GM18870 (cell line): ENCODE results near the gene NACA2.
"Not testable (repeated sequence)": the region's sequence is repeated elsewhere in the genome, so short reads cannot be mapped to it uniquely, and the experiment has no call there.

Source experiments
- ATAC-seq: cut with Tn5 transposase; IDR thresholded peaks from one replicate; pipeline ENCODE4 v1.9.1; 2021; ENCODE audit warnings: moderate library complexity; ENCODE audit not compliant: unreplicated experiment

Gene NACA2

DNA sequence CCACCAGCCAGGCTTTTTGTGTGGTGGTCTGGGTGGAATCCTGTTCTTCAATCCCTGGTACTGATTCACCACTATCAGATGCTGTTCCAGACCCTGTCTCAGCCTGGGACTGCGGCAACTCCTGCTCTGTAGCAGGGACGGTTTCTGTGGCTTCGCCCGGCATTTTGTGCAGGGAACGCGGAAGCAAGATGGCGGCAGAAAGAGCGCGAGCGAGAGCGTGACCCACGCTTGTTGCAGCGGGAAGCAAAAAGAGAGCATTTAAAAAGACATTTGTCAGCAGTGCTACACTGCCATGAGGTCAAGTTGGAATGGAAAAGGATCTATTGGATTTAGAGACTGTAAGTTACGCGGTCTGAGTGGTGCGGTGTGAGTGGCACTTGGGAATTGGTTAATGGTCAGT is at the start of gene NACA2:
TSS of gene NACA2 (minus strand) at position 202 of the 400 bp plus-strand sequence. CDS start at position 163, 39 bp downstream.
- ATAC-seq = no peak

DNA sequence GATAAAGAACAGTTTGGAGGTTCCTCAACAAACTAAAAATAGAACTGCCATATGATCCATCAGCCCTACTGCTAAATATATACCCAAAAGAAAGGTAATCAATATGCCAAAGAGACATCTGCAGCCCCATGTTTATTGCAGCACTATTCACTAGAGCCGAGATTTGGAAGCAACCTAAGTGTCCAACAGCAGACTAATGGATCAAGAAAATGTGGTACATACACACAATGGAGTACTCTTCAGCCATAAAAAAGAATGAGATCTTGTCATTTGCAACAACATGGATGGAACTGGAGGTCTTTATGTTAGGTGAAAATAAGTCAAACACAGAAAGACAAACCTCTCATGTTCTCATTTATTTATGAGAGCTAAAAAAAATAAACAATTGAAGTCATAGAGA is 48.8 kb upstream of the NACA2 start:
- ATAC-seq = no peak

DNA sequence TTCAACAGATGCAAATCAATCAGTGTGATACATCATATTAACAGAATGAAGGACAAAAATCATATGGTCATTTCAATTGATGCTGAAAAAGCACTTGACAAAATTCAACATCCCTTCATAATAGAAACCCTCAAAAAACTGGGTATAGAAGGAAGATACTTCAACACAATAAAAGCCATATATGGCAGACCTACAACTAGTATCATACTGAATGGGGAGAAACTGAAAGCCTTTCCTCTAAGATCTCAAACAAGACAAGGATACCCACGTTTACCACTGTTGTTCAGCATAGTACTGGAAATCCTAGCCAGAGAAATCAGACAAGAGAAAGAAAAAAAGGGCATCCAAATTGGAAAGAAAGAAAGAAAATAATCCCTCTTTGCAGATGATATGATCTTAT is 47.1 kb upstream of the NACA2 start:
- ATAC-seq = no peak

DNA sequence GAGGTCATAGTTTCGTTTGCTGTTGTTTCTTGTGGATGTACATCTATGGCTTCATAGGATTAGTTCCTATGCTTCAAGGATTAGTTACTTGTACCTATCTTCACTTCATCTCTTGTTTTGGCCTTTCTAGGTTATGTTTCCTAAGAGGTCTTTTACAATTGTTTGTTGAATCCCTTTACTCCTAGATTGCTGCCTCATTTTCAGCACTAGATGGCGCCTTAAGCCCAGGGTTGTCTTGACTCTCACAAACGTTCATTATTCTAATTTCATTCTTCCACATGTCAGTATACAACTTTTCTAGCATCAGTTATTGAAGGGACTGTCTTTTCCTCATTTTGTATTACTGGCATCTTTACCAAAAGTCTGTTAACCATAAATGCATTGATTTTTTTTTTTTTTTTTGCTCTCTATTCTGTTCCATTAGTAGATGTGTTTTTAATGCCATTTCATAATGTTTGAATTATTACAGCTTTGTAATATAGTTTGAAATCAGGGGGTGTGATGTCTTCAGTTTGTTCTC is 45.0 kb upstream of the NACA2 start:
- ATAC-seq = no peak

DNA sequence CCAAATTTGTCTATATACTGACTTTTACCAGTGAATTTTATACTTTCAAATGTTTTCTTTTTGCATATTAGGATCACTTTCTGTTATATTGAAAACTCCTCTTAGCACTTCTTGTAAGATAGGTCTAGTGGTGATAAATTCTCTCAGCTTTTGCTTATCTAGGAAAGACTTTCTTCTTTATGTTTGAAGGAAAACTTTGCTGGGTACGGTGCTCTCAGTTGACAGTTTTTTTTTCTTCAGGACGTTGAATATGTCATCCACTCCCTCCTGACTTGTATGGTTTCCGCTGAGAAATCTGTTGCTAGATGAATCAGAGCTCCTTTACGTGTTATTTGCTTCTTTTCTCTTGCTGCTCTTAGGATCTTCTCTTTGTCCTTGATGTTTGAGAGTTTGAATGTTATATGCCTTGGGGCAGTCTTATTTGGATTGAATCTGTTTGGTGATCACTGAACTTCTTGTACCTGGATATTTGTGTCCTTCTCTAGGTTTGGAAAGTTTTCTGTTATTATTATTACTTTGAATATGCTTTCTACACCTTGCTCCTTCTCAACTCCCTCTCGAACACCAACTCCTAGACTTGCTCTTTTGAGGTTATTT is 44.0 kb upstream of the NACA2 start:
- no peak for ATAC-seq

DNA sequence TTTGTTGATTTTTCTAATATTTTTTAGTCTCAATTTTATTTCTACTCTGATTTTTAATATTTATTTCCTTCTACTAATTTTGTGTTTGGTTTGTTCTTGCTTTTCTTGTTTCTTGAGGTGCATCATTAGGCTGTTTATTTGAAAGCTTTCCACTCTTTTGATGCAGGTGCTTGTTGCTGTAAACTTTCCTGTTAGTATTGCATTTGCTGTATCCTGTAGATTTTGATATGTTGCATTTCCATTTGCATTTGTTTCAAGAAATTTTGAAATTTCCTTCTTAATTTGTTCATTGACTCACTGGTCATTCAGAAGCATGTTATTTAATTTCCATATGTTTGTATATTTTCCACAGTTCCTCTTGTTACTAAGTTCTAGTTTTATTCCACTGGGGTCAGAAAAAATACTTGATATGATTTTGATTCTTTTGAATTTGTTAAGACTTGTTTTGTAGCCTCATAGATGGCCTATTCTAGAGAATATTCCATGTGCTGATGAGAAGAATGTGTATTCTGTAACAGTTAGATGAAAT is 43.1 kb upstream of the NACA2 start:
- no peak for ATAC-seq

DNA sequence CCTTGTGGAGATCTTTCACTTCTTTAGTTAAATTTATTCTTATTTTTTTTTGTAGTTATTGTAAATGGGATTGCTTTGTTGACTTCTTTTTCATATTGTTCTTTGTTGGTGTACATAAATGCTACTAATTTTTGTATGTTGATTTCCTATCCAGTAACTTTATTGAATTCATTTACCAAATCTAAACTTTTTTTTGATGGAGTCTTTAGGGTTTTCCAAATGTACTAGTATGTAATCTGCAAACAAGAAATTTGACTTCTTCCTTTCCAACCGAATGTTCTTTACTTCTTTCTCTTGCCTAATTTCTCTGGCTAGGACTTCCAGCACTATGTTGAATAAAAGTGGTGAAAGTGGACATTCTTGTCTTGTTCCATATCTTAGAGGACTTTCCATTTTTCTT is 41.8 kb upstream of the NACA2 start:
- ATAC-seq = no peak

DNA sequence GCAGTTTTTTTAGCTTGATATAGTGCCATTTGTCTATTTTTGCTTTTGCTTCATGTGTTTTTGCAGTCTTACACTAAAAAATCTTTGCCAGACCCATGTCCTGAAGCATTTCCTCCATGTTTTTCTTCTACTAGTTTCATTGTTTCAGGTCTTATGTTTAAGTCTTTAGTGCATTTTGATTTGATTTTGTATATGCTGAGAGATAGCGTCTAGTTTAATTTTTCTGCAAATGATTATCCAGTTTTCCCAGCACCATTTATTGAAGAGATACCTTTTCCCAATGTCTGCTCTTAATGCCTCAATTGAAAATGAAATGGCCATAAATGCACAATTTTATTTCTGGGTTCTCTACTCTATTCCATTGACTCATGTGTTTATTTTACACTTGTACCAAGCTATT is 40.8 kb upstream of the NACA2 start:
- ATAC-seq = no peak

DNA sequence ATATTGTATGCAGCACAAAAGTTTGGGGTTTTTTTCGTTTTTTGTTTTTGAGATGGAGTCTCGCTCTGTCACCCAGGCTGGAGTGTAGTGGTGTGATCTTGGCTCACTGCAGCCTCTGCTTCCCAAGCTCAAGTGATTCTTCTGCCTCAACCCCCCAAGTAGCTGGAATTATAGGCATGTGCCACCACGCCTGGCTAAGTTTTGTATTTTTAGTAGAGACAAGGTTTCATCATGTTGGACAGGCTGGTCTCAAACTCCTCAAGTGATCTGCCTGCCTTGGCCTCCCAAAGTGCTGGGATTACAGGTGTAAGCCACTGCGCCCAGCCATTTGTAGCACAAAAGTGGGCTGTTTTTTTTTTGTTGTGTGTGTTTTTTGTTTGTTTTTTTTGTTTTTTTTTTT is 37.1 kb upstream of the NACA2 start:
- not testable (repeated sequence) for ATAC-seq

DNA sequence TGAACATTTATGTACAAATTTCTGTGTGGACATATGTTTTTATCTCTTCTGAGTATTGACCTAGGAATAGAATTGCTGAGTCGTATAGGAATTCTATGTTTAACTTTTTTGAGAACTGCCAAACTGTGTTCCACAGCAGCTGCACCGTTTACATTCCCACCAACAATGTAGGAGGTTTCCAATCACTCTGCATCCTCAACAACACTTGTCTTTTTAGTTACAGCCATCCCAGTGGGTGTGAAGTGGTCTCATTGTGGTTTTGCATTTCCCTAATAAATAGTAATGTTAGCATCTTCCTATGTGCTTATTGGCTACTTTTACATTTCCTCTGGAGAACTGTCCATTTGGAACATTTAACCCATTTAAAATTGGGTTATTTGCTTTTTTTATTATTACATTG is 36.6 kb upstream of the NACA2 start:
- ATAC-seq = no peak

DNA sequence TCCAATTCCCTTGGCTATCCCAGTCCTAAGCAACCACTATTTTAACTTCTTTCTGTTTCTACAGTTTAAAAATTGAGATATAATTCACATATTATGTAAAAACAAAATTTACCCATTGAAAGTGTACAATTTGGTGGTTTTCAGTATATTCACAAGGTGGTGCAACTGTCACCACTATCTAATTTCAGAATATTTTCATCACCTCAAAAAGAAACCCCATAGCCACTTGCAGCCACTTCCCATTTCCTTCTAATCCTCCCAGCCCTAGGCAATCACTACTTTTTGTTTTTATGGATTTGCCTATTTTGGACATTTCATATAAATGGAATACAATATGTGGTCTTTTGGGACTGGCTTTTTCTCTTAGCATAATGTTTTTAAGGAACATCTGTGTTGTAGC is 36.1 kb upstream of the NACA2 start:
- ATAC-seq = no peak

DNA sequence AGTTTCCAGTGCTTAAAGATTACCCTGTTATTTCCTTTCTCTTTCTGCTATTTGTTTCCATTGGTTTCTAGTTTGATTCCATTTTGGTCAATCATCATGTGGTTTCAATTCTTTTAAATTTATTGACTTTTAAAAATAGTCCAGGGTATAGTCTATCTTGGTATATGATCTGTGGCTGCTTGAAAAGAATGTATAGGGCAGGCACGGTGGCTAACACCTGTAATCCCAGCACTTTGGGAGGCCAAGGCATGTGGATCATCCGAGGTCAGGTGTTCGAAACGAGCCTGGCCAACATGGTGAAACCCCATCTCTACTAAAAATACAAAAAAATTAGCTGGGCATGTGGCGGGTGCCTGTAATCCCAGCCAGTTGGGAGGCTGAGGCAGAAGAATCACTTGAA is 34.5 kb upstream of the NACA2 start:
- ATAC-seq = no peak

DNA sequence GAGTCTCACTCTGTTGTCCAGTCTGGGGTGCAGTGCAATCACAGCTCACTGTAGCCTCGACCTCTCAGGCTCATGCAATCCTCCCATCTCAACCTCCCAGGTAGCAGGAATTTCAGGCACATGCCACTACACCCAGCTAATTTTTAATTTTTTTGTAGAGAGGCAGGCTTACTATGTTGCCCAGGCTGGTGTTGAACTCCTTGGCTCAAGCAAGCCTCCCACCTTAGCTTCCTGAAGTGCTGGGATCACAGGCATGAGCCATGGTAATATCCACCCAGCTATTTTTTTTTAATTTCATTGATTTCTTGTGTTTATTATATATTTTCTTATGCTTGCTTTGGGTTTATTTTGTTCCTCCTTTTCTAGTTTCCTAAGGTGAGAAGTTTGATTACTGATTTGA is 33.9 kb upstream of the NACA2 start:
- no peak for ATAC-seq

DNA sequence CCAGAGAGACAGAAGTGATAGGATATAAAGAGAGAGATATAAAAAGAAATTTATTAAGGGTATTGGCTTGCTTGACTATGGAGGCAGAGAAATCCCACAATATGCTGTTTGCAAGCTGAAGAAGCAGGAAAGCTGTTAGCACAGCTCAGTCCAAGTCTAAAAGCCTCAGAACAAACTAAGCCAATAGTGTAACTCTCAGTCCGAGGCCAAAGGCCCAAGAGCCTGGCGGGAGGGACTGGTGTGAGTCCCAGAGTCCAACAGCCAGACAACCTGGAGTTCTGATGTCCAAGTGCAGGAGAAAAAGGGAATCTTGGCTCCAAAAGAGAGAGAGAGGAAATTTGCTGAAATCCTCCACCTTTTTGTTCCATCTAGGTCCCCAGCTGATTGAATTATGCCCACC is 30.3 kb upstream of the NACA2 start:
- no peak for ATAC-seq

DNA sequence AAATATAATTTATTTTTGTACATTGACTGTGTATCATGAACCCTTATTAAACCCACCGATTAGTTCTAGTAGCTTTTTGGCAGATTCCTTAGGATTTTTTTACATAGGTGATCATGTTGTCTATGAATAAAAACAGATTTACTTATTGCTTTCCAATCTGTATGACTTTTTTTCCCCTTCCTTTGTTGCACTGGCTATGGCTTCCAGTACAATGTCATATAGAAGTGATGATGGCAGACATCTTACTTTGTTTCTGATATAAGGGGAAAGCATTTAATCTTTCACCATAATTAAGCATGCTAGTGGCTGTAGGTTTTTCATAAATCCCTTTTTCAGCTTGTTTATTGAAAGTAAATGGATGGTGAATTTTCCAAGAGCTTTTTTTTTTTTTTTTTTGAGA is 28.9 kb upstream of the NACA2 start:
- no peak for ATAC-seq

DNA sequence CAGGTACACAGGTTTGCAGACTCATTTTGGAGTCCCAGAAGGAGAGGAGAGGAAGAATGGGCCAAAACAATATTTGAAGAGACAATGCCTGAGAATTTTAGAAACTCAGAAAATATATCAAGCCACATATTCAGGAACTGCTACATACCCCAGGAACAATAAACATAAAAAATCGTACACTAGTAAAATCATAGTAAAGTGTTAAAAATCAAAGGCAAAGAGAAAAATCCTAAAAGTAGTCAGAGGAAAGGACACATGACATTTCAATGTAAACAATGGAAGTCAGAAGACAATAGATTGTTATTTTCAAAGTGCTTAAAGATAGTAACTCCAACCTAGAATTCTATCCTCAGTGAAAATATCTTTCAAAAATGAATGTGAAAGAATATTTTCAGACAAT is 28.5 kb upstream of the NACA2 start:
- ATAC-seq = no peak

DNA sequence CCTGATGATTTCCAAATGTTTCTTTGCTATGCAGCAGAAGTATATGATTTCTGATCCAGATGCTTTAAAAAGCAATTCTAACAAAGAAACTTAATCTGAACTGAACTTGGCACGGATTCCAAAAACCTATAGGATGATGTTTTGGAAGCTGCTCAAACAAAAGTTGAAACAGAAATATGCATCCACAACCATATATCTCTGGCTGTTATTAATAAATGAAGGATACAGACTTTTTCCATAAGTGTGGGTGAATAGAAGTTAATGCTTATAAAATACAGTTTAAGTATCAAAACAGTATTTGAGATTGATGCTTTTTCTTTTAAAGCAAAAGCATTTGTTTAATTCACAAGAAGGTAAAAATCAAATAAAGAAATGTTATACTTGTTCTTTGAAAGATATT is 27.9 kb upstream of the NACA2 start:
- no peak for ATAC-seq

DNA sequence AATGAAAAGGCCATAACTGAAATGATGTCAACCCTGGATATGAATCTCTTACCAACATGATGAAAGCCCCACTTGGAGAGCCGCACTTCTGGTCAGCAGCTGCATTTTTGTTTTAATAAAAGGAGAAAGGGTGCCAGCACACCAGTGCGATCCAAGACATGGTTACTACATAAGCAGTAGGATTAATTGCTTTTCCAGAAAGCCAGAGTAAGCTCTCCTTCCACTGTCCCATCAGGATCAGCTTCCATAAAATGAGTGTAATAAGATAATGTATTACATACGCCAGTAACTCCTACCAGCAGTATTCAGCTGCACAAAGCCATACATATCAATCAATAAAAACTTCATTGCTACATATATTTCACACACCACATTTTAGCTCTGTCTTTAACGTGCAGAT is 26.3 kb upstream of the NACA2 start:
- ATAC-seq = no peak

DNA sequence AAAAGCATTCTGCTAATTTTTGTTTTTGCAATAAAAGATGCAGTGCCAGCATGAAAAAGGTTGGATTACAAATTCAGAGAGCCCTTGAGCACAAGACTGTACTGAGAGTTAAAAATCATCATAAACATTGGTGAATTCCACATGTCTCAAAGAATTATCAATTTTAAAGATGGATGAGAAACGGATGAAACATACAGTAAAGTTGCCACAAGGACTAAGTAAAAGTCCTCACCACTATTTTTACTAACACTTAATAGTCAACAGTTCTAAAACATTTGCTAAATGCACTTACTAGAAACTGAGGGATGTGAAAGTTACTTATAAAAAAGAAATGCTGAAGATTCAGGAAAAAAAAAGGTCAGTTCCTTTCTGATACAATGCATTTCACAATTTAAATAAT is 25.8 kb upstream of the NACA2 start:
- no peak for ATAC-seq

DNA sequence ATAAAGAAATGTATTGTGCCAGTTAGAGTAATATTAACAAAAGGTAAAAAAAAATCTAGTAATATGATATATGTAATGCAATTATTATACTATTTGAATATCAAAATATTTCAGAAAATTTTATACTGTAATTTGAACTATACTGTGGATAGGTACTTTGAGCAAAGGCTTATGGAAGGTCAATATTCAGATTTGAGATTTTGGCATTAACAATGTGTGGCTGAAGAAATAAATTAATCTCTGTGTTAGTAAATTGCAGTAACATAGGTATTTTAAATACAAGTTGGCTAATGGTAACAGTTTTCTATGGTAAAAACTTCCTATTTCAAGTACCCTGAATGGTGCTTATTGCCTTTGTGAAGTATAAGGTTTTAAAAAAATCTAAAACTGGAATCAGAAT is 23.2 kb upstream of the NACA2 start:
- ATAC-seq = no peak

DNA sequence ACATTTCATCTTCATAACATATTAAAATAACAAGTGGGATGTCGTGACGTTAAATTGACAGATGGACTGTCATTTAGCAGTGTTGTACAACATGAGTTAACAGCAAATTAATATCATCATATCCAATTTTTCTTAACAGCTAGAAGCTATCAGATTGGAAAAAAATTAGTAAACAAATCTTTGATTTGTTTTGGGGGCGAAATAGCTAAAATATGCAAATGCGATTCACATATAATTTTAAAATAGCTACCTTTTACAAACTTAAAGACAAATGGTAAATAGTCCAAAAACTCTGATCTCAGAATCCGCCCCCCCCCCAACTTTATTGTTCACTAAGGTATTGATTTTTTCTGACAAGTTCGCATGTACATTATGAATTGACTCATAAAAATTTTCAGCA is 20.3 kb upstream of the NACA2 start:
- no peak for ATAC-seq

DNA sequence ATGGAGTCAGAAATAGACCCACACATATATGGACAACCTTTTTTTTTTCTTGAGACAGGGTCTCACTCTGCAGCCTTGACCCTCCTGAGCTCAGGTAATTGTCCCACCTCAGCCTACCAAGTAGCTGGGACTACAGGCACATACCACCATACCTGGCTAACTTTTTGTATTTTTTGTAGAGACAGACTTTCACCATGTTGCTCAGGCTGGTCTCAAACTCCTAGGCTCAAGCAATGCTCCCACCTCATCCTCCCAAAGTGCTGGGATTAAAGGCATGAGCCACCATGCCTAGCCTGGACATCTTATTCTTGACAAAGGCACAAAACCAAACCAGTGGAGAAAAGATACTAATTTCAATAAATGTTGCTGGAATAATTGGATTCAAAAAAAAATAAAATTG is 14.7 kb upstream of the NACA2 start:
- no peak for ATAC-seq

DNA sequence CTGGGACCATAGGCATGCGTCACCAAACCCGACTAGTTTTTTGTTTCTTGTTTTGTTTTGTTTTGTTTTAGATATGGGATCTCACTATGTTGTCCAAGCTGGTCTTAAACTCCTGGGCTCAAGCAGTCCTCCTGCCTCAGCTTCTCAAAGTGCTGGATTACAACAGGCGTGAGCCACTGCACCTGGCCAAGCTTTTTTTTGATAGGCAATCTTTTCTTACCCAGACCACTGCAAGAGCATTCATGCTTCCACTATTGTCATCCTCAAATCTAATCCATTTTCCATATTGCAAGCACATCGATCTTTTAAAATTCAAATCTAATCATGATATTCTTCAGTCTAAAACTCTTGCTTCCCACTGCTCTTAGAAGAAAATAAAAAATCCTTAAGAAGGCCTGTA is 10.3 kb upstream of the NACA2 start:
- no peak for ATAC-seq
